IPS DF 19.7 (cell line): ENCODE measurements around the gene RFWD3.

Experiments
- DNase-seq: peaks from one replicate; pipeline ENCODE4 v3.0.0-alpha.2; 2013; ENCODE audit warnings: low read depth, low spot score

Gene RFWD3

DNA sequence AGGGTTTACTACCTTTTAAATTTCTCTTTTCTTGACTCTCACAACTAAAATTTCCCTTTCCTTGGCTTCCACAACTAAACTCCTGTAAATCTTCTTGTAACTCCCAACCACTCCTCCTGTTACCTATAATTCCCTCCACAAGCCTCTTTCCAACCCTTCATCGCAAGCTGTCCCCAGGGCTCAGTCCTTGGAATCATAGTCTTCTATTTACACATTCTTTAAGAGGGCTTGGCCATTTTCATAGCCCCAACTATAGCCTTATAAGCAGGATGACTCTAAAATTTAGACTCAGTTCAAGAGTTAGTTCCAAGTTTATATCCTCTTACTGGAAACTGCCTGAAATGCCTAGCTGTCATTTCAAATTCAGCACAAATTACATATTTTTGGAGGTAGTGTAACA lies 83.7 kb downstream of the RFWD3 start:
- no peak for DNase-seq

- no peak for DNase-seq
These were observed 85.8 kb downstream of the RFWD3 start for GRCh38 chr16:74580833-74581232.

GRCh38 chr16:74578838-74579237 lies 87.8 kb downstream of the RFWD3 start:
- no peak for DNase-seq

DNA sequence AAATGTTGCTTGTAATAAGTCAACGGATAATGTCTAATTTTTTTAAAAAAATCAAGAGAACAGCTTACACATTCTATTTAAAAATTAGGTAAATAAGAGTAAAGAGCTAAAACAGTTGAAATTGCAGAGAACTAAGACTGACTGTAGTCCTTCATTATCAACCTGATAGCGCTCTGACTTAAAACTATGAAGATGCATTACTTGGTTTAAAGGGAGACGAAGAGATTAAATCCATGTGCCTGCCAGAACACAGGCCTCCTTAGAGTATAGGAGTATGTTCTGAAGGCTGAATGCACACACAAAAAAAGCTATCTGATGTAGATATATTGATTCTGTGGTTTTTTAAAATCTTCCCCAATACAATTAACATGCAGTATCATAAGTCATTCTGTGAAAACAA lies 88.2 kb downstream of the RFWD3 start:
- DNase-seq, result no peak

GRCh38 chr16:74577882-74578366 lies 88.8 kb downstream of the RFWD3 start:
- no peak for DNase-seq

- no peak for DNase-seq
These were observed 90.7 kb downstream of the RFWD3 start for GRCh38 chr16:74575807-74576643.

DNA sequence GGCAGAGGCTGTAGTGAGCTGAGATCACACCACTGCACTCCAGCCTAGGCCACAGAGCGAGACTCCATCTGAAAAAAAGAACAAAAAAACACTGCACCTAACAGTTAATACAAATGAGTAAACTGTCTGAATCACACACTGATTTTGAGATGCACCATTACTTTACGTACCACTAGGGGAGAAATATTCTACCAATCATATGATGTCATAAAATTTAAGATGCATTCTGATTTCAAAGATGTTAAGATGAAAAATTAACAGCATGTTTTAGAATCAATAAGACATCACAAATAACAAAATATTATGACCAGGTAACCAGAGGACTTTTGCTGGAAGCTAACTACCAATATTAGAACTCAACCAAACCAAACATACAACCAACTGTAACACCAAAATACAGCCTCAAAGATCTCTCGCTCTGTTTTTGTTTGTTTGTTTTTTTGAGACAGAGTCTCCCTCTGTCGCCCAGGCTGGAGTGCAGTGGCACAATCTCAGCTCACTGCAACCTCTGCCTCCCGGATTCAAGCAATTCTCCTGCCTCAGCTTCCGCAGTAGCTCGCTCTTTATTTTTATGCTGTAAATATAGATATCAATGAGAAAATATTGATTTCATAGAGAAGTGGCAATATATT lies 91.4 kb downstream of the RFWD3 start:
- DNase-seq, result no peak

GRCh38 chr16:74574146-74574545 lies 92.5 kb downstream of the RFWD3 start:
- DNase-seq, result no peak

GRCh38 chr16:74573622-74574021 lies 93.1 kb downstream of the RFWD3 start:
- DNase-seq, result no peak
